K562 (cell line): ENCODE data around the gene CIAO2B. TPM values are rescaled to one million over a fixed set of nuclear protein-coding genes. Genes with fewer than 3 reads are reported as not detected.

Source experiments
- RB1 ChIP-seq: fragments of 450-650 bp; IDR thresholded peaks from 2 replicates; pipeline ENCODE4 v1.6.1; 2017; ENCODE audit warnings: low read depth, mild to moderate bottlenecking
- SMC3 ChIP-seq: conservative IDR thresholded peaks from 2 replicates; pipeline ENCODE4 v1.6.1; 2011; ENCODE audit warnings: low read depth, low read length, improper control_type of control experiment; ENCODE audit not compliant: insufficient read depth
- U2AF2 ChIP-seq: fragments of 200-400 bp; formaldehyde crosslinking; optimal IDR thresholded peaks from 2 replicates; pipeline ENCODE3; 2017; ENCODE audit warnings: low read depth, mild to moderate bottlenecking, low read length
- ZNF589 ChIP-seq: fragments of 200-800 bp; sonication (Bioruptor generic); IDR thresholded peaks from 2 replicates; pipeline ENCODE4 v1.6.1; 2016; ENCODE audit warnings: low read depth, missing genetic modification characterization, missing compliant biosample characterization
- polyA plus RNA-seq, 8 experiments: library from polyadenylated mRNA; depleted of rRNA in 4 of 8; stranded (reverse) in 5 of 8; unstranded in 3 of 8; fragments of >200 nt; fragmentation: Nextera tagmentation in 2 of 8; fragmentation: Illumina TruSeq in 1 of 8; extraction: Ambion mirVana in 2 of 8; extraction: Trizol in 1 of 8; gene quantifications; 2 replicates each; pipeline versions ENCODE4 v1.2.1 to v1.2.3, GENCODE V29; 2011 to 2014; ENCODE audit warnings: inconsistent platforms in 1 of 8, missing spikeins in 1 of 8
- total RNA-seq, 7 experiments: library from RNA; depleted of rRNA in 6 of 7; stranded (reverse); fragments of >200 nt in 6 of 7; fragmentation: Illumina TruSeq in 2 of 7; extraction: Trizol in 2 of 7; gene quantifications; 2 replicates each; pipeline versions ENCODE4 v1.2.1 to v1.2.3, GENCODE V29; 2011 to 2021; ENCODE audit warnings: low replicate concordance in 1 of 7
- TF ChIP-seq, protein P1 (sequence below), 2 experiments: fragments of 450-650 bp; formaldehyde crosslinking in 1 of 2; IDR thresholded peaks; 2 replicates each; pipeline versions ENCODE4 v1.4.0 to v1.6.1; 2014 to 2020; ENCODE audit warnings: mild to moderate bottlenecking in 2 of 2, borderline replicate concordance in 1 of 2, low read depth in 1 of 2
- TF ChIP-seq, protein P2 (sequence below): fragments of 450-650 bp; IDR thresholded peaks from 2 replicates; pipeline ENCODE4 v1.6.1; 2016; ENCODE audit warnings: borderline replicate concordance
- TF ChIP-seq, protein P3 (sequence below), 3 experiments: IDR thresholded peaks in 2 of 3; conservative IDR thresholded peaks in 1 of 3; 2 replicates each; pipeline ENCODE4 v1.5.1; 2011 to 2012; ENCODE audit warnings: low read length in 3 of 3, mild to moderate bottlenecking in 3 of 3, control low read depth in 2 of 3, improper control_type of control experiment in 1 of 3, inconsistent platforms in 1 of 3, low read depth in 1 of 3, mixed read lengths in 1 of 3, moderate library complexity in 1 of 3; ENCODE audit not compliant: insufficient read depth in 2 of 3
- TF ChIP-seq, protein P4 (sequence below): fragments of 450-650 bp; IDR thresholded peaks from 2 replicates; pipeline ENCODE4 v1.6.1; 2016

The CIAO2B gene
- total and polyA plus RNA-seq, 9 of the 15 experiments (the other 6 are each of a cell fraction or from before 2014, with no cell fraction given) = 86.8 to 182 (median 113) TPM

DNA sequence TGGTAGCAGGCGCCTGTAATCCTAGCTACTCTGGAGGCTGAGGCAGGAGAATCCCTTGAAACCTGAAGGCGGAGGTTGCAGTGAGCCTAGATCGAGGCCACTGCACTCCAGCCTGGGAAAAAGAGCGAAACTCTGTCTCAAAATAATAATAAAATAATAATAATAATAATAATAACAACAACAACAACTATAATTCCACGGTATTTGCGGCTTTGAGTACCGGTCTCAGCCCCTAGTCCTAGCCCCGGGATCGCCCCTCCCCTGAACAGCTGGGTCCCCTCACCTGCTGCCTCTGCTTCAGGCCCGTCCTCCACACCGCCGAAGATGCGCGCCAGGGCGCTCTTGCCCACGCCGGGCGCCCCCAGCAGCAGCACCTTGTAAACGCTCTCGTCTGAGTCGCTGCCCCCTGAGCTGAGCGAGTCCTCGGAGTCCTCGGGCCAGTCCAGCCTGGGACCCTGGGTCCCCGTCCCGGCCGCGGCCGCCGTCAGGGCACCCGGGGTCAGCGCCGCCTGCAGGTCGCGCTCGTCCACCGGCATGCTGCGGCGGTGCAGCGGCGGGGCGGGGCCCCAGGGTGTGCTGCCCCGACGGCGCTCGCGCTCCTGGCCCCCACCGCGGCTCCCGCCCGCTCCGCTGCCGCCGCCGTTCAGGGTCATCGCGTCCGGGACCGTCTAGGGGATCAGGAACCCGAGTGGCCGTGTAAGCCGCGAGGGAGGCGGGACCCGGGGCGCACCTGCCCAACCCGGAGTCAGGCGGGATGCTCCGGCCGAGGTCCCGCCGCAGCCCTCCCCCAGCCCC, 9.5 kb downstream of the CIAO2B start (continued):
- TF ChIP-seq, protein P1, sequence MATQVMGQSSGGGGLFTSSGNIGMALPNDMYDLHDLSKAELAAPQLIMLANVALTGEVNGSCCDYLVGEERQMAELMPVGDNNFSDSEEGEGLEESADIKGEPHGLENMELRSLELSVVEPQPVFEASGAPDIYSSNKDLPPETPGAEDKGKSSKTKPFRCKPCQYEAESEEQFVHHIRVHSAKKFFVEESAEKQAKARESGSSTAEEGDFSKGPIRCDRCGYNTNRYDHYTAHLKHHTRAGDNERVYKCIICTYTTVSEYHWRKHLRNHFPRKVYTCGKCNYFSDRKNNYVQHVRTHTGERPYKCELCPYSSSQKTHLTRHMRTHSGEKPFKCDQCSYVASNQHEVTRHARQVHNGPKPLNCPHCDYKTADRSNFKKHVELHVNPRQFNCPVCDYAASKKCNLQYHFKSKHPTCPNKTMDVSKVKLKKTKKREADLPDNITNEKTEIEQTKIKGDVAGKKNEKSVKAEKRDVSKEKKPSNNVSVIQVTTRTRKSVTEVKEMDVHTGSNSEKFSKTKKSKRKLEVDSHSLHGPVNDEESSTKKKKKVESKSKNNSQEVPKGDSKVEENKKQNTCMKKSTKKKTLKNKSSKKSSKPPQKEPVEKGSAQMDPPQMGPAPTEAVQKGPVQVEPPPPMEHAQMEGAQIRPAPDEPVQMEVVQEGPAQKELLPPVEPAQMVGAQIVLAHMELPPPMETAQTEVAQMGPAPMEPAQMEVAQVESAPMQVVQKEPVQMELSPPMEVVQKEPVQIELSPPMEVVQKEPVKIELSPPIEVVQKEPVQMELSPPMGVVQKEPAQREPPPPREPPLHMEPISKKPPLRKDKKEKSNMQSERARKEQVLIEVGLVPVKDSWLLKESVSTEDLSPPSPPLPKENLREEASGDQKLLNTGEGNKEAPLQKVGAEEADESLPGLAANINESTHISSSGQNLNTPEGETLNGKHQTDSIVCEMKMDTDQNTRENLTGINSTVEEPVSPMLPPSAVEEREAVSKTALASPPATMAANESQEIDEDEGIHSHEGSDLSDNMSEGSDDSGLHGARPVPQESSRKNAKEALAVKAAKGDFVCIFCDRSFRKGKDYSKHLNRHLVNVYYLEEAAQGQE (IDR thresholded peaks at IDR 0.05; ENCODE audit: borderline replicate concordance) = peak; percentile 53
- TF ChIP-seq, protein P1 (CRISPR knock-in tag; IDR thresholded peaks at IDR 0.05; ENCODE audit: low read depth) = 0 out of 2 replicates have a peak, but pooled peaks have one; percentile 48
- TF ChIP-seq RB1 = peak; percentile 89
- no peak for TF ChIP-seq U2AF2
- TF ChIP-seq SMC3 = peak; percentile 46; the same call in 1 of the 2 replicates
- TF ChIP-seq, protein P2, sequence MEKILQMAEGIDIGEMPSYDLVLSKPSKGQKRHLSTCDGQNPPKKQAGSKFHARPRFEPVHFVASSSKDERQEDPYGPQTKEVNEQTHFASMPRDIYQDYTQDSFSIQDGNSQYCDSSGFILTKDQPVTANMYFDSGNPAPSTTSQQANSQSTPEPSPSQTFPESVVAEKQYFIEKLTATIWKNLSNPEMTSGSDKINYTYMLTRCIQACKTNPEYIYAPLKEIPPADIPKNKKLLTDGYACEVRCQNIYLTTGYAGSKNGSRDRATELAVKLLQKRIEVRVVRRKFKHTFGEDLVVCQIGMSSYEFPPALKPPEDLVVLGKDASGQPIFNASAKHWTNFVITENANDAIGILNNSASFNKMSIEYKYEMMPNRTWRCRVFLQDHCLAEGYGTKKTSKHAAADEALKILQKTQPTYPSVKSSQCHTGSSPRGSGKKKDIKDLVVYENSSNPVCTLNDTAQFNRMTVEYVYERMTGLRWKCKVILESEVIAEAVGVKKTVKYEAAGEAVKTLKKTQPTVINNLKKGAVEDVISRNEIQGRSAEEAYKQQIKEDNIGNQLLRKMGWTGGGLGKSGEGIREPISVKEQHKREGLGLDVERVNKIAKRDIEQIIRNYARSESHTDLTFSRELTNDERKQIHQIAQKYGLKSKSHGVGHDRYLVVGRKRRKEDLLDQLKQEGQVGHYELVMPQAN = no peak
- TF ChIP-seq, protein P3, sequence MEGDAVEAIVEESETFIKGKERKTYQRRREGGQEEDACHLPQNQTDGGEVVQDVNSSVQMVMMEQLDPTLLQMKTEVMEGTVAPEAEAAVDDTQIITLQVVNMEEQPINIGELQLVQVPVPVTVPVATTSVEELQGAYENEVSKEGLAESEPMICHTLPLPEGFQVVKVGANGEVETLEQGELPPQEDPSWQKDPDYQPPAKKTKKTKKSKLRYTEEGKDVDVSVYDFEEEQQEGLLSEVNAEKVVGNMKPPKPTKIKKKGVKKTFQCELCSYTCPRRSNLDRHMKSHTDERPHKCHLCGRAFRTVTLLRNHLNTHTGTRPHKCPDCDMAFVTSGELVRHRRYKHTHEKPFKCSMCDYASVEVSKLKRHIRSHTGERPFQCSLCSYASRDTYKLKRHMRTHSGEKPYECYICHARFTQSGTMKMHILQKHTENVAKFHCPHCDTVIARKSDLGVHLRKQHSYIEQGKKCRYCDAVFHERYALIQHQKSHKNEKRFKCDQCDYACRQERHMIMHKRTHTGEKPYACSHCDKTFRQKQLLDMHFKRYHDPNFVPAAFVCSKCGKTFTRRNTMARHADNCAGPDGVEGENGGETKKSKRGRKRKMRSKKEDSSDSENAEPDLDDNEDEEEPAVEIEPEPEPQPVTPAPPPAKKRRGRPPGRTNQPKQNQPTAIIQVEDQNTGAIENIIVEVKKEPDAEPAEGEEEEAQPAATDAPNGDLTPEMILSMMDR (IDR thresholded peaks at IDR 0.05 in 2 of 3, conservative IDR thresholded peaks at IDR 0.05 in 1 of 3; ENCODE audit: insufficient read depth in 2 of 3, low read depth in 1 of 3, low read length in 3 of 3) = peak; percentile 52 to 77 (median 66)
- no peak for TF ChIP-seq ZNF589 (CRISPR knock-in tag)
- TF ChIP-seq, protein P4, sequence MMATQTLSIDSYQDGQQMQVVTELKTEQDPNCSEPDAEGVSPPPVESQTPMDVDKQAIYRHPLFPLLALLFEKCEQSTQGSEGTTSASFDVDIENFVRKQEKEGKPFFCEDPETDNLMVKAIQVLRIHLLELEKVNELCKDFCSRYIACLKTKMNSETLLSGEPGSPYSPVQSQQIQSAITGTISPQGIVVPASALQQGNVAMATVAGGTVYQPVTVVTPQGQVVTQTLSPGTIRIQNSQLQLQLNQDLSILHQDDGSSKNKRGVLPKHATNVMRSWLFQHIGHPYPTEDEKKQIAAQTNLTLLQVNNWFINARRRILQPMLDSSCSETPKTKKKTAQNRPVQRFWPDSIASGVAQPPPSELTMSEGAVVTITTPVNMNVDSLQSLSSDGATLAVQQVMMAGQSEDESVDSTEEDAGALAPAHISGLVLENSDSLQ = no peak
